ENCODE data around the gene GJA3.

Gene GJA3

DNA sequence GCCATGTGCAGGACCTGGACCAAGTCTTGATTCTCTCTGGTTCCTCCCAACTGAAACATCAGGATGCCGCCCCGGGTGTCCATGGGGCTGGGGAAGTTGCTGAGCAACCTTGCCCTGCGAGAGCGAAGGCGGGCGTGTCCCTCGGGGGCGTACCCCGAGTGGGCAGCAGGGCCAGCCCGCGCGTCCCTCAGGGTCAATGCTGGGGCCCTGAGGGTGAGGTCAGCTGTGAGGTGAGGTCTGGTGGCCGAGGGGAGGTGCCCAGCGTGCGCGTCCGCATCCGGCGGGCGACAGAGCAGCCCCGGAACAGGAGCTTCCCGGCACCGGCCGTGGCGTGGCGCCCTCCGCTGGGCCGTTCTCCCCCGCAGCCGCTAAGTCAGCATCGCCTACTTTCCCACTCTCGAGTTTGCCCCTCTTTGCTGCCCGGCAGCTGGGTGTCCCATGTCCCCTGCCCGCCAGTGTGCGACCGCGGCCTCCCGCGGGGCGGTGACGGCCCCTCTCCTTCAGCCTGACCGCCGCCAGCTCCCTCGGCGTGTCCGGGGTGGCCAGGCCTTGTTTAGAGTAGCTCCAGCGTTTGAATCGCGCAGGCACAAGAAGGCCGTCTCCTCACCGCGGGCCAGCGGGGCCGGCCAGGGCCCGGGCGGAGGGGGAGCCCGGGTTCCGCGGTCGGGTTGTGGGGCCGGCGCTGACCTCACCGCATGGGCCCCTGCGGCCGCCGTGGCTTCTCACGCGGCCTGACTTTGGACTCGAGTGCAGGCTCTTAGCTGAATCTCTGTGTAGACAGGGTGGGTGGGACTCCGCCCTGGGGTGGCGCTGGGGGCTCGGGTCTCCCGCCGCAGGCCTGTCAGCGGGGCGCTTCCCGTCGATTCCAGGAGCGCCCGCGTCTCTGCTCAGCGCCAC, 33.0 kb downstream of the GJA3 start:
- peak; percentile 27 for DNase-seq (ENCODE audit: low read depth)

DNA sequence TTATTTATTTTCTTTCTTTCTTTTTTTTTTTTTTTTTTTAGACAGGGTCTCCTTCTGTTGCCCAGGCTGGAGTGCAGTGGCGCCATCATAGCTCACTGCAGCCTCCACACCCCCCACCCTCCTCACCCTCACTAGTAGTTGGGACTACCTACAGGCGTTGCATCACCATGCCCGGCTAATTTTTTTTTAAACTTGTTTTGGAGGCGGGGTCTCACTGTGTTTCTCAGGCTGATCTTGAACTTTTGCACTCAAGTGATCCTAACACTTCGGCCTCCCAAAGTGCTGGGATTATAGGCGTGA, 33.6 kb downstream of the GJA3 start:
- peak; percentile 26 for DNase-seq (ENCODE audit: low read depth)

DNA sequence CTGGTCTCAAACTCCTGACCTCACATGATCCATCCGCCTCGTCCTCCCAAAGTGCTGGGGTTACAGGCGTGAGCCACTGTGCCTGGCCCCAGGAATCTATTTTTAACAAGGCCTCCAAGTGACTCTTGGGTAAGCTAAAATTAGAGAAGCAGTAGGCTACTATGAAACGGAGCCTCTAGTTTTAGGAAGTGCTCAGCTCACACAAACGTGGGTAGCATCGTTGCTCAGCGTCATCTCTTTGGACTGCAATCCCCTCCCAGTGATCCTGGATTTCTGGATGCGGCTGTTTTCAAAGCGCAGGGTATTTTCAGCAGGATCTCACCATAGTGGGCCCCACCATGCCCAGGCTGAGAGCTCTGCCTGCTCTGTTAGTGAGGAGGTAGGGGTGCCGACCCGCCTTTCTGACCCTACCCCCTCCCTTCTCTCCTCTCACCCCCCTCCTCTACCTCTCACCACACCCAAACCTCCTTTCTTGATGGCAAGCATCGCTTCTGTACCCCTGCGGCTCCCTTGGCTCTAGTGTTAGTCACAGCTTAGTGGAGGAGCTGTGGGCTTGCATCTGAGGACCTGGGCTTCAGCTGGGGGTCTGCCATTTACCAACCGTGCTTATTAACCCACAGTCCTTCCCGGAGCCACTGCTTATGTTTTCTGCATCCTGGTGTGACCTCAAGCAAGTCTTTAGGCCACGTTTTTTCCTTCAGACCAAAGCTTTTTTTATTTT, 34.2 kb downstream of the GJA3 start:
- no peak for DNase-seq (ENCODE audit: low read depth)

DNA sequence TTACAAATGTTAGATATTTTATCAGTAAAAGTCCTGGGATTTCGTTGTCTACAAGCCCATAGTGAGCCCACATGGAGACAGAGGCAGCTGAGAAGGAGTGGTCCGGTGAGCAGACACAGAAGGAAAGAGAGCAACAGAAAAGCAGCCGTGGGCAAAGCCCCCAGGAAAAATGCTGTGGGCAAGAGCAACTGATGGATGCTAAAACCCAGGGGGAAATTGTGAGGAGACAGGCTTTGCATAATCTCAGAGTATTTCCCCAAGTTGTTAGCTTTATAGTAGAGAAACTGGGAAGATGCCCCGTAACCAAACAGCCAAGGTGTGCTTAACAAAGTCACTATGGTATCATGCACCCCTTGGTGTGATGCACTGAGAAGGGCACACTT, 35.1 kb downstream of the GJA3 start:
- DNase-seq (ENCODE audit: low read depth) = no peak

DNA sequence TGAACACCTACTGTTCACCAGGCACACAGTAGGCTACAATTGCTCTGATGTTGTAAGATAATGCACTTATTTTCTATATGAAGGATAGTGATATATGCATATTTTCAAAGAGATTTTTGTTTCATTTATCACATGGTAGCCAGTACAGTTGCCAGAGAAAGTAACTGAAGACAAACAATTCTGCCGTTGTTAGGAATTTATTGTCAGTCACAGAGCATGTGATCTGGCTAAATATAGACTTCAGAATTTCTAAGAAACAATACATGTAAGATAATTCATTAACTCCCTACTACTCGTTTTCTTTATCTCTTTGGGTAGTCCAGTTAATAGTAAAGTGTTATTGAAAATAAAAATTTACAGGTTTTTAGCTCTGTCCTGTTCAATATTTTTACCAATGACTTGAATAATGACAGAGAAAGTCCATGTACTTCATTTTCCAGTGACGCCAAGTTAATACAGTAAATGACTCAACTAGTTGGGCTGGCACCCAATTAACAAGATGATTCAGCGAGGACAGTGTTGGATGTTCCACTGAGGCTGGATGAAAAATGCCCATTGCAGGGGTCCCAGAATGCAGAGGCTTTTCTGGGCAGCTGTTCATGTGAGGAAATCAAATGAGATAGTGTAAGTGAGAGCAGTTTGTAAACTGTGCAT, 35.6 kb downstream of the GJA3 start:
- no peak for DNase-seq (ENCODE audit: low read depth)

DNA sequence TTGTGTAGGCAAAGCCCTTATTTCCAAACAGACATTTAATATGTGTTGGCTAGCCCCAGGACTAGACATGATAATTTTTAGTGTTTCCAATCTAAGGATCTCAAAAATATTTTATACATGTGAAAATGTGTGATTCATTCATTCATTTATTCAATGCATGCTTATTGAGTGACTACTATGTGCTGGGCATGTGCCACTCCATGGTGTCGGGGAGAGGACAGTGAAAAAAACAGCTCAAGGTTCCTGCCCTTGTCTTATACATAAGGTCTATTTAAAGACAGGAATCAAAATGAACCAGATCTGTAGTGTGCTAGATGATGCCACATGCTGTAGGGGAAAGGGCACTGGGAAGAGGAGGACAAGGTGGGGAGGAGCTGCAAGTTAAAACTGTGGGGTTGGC, 36.5 kb downstream of the GJA3 start:
- no peak for DNase-seq (ENCODE audit: low read depth)

DNA sequence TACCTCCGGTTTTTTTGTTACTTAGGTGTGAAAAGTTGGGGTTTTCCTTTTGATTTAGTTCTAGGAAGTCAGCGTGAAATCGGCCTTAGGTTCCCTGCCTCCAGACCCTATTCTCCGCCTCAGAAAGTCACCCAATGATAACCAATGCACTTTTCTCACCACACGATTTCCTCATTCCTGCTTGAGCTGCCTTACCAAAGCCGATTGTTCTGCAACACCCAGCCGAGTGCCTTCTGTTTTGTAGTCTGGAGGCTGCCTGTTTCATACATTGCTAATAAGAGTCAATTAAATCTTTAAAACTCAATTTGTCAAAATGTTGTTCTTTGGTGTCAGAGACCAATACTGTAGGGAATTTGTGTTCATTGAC, 39.7 kb downstream of the GJA3 start:
- DNase-seq (ENCODE audit: low read depth) = no peak

DNA sequence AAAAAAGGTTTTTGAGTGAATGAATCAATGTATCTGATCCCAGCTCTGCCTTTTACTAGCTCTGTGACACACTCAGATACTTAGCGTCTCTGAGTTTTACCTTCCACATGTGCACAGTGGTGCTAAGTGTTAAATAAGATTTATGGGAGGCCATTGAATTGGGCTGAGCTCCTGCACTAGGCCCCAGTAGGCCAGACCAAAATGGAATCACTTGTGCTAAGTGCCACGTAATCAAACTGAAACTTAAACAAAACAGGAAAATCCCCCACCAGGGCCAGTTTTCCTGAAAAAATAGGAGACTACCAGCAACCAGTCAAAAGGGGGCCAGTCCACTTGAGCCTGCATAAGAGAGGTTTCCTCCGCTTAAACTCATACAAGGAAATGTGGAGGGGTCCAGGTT, 40.9 kb downstream of the GJA3 start:
- DNase-seq (ENCODE audit: low read depth) = no peak

DNA sequence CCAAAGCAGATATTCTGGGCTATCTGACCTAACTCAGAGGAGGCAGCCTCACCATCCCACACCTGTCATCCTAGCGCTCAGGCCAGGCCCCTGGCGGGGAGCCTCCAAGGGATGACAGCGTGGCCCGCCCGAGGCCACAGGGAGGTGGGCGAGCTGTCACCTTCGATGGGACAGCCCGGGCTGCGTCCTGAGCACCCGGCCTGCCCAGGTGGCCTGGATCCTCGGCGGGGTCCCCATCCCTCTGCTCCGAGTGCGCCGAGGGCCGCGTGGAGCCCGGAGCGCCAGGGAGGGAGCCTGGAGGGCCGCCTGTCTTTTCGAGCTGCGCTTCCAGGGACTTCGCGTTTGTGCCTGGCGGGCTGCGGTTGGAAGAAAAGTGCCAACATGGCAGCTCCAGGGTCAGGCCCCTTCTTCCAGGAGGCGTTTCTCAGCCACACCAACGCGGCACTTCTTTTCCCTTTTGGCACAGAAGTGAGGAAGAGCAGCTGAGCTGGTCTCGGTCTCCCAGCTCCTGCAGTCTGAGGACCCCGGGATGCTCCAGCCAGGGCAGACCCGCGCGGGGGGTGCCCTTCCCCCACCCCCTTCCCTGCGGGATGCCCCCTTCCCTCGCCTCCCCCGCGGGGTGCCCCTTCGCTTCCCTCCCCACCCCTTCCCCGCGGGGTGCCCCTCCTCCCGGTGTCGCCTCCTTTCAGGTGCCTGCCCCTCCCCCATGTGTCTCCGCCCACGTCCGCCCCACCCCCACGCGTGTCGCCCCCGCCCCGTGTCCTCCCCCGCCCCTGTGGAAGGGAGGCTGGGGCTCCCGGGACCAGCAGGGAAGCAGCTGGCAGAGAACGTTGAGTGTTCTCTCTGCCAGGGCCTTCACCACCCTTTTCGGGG, 42.3 kb downstream of the GJA3 start:
- no peak for DNase-seq (ENCODE audit: low read depth)

DNA sequence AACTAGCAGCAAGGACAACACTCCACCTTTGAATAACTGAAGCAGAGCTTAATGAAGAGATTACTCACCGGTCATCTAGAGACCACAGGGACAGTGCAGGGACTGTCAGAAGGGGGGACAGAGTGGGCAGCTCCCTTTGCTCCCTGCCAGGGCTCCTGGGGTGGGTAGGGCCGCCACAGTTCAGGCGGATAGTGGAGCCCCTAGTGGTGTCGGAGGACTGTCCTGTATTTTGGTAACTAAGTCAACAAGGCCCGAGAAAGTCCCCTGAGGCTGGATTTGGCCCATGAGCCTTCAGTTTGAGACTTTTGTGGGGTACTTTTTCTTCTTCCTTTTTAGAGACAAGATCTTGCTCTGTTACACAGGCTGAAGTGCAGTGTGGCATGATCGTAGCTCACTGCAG, 44.6 kb downstream of the GJA3 start:
- no peak for DNase-seq (ENCODE audit: low read depth)

DNA sequence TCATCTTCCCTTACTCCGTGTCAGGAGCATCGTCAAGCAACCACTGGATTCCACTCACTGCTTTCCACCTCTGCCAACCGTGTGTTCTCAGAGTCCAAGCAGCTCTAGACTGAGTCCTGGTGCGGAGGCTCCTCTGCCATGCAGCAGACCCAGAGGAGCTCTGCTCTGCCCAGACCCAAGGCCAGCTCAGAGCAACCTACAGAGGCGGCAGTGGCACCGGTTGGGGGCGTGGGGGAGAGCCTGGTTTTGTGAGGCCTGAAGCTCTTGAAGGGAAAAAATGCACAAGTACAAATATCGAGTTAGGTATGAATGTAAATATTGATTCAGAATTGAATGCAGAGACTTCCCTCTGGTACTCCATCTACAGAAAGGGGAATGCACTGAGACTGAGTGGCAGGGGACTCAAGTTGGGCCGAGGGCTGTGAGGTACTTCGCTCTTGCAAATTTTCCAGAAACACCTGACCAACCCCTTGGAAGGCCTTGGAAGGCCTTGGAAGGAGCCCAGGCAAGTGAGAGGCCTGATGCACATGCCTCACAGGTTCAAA, 46.7 kb downstream of the GJA3 start:
- DNase-seq (ENCODE audit: low read depth) = no peak

DNA sequence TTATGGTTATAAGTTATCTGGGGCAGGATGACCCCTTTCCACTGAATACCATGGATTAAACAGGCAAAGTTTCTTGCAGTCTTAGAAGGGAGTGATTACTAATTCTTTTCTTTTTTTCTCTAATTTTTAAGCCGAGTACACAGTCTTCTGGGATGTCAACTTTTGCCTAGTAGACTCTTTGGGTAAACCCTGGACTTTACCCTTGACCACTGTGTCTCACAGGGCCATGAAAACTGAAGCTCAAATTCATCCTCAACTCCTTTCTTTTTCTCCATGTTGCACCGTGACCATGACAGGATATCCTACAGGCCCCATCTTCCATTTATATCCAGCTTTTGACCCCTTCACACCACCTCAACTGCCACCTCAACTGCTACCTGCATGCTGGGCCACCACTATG, 51.8 kb downstream of the GJA3 start:
- DNase-seq (ENCODE audit: low read depth) = no peak

DNA sequence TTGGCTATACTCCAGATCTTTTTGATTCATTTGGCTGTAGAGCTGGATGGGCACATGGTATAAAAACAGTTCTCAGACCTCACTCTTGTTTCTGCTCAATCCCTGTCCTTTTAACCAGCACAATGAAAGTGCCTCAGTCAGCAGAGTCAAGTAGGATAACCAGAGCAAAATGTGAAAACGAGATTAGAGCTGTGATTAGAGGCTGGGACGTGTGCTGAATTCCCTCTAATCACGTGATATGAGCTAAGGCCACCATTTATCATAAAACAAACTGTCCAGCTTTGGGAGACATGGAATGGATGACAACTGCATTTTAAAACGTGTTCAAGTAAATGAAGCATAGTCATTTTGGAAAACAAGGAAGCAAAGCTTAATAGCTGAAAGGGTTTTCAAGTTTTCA, 54.1 kb downstream of the GJA3 start:
- DNase-seq (ENCODE audit: low read depth) = no peak

DNA sequence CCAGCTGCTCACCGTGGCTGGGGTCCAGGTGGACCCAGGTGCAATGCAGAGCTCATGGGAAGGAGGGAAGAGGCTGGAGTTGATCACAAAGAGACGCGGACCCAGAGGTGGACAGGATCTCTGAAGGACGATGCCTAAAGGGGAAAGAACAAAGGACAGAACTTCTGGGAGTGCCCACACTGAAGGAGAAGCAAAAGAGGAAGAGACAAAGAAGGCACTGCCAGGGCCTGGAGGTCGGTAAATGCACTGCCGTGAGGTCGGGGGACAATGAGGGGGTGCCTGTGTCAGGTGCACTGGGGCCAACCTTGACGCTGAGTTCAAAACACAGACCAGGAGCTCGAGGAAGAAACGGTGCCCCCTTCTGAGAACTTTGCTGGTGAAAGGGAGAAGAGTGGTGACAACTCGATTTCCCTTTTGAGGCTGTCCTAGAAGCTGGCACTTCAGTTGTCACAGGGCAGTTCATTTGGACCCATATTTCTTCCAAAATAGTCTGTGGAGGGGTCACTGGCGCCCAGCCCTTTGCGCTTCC, 55.6 kb downstream of the GJA3 start:
- DNase-seq (ENCODE audit: low read depth) = no peak

DNA sequence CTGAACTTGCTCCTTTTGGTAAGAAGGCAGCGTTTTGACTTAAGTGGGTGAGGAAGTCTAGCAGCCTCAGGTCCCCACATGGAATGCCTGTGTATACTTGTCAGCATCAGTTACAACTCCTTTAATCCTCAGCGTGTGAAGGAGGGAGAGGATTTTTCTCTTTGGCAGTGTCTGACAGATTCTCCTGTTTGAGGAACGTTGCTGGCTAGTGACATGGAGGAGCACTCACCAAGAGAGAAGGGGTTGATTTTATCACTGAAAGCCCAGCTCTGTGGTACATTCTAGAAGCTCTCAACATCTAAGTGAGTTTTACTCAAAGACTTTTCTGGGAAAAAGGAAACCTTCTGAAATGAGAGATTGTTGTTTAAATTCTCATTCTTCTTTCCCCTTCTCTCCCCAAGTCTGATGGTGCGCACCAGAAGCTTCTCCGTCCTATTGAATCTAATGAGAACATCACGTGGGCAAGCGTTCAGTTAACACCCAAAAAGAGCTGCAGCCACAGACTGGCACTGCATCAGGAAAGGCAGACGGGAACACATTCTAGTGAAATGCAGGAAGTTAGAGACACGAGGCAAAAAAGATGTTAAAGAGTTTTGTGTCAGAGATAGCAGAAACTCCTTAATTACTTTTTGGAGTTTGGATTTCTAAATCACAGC, 58.2 kb downstream of the GJA3 start:
- no peak for DNase-seq (ENCODE audit: low read depth)

DNA sequence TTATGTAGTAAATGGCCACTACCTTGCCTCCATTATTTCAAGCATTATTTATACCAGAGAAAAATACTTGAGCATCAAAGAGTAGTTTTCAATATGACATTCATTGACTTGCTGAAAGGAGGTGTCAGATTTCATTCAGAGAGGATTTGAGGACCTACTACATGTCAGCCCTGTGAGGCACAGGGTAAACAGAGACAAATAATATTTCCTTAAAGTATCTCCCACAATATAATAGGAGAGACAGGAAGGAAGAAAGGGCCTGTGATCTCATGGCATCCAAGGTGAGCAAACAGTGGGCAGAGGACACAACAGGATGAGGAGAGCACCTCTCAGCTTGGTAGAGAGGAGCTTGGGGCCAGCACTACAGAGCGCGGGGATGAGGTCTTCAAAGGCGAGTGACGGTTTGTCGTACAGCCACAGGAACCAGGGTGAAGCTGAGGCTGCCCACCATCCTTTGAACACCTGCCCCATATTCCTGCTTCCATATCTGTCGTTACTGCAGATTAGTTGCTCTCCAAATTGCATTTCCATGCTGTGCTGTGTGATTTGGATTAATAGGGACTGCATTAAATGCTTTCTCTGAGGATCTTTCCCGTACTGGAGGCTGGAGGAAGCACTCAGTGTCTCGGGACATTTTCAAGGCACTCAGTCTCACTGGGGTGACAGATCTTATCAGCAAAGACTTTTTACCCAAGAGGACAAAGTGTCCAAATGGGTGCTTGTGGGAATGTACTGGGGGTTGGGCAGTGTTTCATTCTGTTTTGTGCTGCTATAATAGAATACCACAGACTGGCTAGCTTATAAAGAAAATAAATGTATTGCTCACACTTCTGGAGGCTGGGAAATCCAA, 59.2 kb downstream of the GJA3 start:
- DNase-seq (ENCODE audit: low read depth) = no peak

DNA sequence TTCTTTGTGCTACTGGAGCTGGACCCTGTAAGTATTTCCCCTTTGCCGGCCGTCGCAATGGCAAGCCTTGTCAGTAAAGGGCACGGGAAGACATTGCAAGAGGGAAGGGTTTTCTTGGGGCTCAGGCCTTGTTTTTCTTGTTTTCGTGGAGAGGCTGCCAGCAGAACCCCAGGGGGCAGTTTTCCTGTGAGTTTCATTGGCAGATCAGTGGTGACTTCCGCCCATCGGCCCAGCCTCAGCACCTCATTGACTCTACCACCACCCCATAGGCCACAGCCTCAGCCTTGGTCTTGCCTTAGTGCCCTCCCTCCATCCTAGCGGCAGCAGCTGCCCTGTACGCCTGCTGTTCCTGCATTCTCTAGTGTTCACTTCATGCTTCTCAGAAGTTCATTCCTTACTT, 61.5 kb downstream of the GJA3 start:
- no peak for DNase-seq (ENCODE audit: low read depth)

DNA sequence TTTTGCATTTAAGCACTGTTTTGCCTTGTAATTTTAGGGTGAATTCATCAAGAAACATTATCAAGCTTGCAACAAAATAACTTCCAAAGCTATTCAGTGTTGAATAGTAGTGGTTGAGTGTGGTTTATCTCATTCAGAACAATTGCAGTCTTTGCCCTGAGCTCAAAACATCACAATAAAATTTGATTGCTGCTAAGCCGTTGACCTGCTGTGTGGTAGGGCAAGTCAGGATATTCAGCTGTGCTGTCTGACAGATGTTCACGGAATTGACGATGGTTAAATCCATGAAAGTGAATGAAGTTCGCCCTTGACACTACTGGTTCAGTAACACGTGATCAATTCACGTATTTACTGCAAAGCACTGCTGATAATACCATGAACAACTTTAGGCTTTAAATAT, 66.9 kb downstream of the GJA3 start:
- no peak for DNase-seq (ENCODE audit: low read depth)

DNA sequence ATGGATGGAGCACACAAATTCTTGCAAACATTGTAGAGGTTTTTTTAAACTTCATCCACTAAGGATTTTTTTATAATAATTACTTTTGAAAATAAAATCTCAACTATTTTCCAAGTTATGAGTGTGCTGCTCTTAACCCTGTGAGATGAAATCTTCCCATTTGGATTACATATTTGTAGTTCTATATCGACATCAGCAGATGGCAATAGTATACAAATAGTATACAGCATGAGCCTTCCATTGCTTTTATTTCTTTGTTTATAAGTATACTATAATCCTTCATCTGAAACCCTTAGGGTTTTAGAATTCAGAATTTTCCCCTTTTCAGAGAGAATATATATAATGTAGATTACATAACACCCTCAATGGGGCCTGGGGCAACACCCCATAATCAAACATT, 70.5 kb downstream of the GJA3 start:
- DNase-seq (ENCODE audit: low read depth) = no peak

All from fibroblast of the conjunctiva (primary cell).